ENCODE measurements around the gene RPL38. TPM values are rescaled to one million over a fixed set of nuclear protein-coding genes. Genes with fewer than 3 reads are reported as not detected.

RPL38 gene
- polyA plus RNA-seq (ENCODE audit: low read depth in 6 of 6), result 1,000 to 10,000 TPM; 1,035 to 2,004 (median 1,907) TPM

DNA sequence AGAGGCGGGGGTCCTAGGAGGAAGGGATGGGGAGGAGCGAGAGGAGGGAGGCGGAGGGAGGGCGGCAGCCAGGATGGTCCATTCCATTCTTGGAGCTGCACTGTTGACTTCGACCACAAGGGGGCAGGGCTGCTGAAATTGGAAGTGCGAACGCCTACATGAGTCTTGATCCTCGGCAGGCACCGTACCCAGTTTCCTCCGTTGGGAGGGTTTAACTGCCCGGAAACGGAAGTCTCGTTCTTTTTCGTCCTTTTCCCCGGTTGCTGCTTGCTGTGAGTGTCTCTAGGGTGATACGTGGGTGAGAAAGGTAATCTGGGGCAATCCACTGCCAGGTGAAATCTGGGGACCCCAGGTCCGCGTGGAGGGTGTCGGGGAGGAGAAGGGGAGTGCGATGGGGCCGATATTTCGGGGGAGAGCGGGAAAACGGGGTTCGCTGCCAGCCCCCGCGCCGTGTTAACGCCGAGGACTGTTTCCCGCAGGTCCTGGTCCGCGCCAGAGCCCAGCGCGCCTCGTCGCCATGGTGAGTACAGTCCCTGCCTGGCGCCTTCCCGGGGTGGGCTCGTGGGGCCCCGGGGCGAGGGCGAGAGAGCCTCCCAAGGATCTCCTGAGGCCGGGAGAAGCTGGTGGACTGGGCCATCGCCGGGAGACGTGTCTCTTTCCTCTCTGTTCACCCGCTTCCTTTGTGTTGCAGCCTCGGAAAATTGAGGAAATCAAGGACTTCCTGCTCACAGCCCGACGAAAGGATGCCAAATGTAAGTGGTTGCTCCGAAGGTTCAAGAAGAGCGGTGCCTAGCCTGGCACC, at the start of gene RPL38:
TSS of gene RPL38 (plus strand) at position 240 of the 802 bp plus-strand sequence. CDS start at position 518, 278 bp downstream.
- H3K36me3 Mint-ChIP-seq, result peaks cover 6 to 8% of the 10 kb centered on the region in 2 donors
- ATAC-seq (ENCODE audit: low read depth in 2 of 2), result peak; percentile 89 to 94

DNA sequence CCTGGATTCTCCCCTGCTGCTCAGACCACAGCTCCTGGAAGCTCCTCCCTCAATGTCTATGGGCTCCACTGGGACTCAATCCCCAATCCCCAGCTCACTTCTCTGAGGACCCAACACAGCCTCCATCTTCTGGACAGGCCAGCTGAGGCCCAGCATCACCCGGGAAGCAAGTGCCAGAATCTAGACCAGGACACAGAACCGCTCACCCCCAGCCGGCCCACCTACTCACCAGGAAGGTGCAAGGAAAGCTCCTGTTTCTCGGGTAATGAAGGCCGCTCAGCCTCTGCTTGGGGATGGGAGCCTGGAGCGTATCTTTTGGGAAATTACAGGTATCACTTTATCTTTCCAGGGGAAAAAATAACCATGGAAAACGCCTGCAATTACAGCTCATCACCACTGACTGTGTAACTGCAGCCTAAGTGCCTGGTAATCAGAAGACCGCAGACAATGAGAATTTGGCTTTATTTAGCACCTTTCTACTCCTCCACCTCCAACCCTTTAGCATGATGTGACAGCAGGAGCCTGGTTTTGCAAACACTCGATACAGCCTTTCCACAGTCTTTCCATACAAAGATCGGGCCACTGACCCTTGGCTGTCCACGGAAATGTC, 49.6 kb upstream of the RPL38 start:
- no peaks in the 10 kb centered on the region for H3K4me1 Mint-ChIP-seq
- peaks cover 4 to 5% of the 10 kb centered on the region in 2 donors for H3K36me3 Mint-ChIP-seq
- H3K27ac Mint-ChIP-seq, result no peak overlapping the region
- H3K9me3 Mint-ChIP-seq, result peaks cover 0 to 7% (median 1%) of the 10 kb centered on the region in 7 donors
- no peak overlapping the region for H3K4me3 Mint-ChIP-seq
- ATAC-seq (ENCODE audit: low read depth in 2 of 2) (no peak), DNase-seq (no peak)
- H3K27me3 Mint-ChIP-seq, result peaks cover 32 to 61% (median 48%) of the 10 kb centered on the region in 3 donors

More for the DNA sequence above, at the start of gene RPL38:
- Mint-ChIP-seq H3K27ac (peak within 1 kb of the TSS; percentile 94 to 99 (median 98)), H3K4me1 (peaks cover 24 to 52% (median 33%) of the 10 kb centered on the region in 3 donors), H3K9me3 (no peaks in the 10 kb centered on the region), H3K27me3 (peaks cover 8 to 22% (median 22%) of the 10 kb centered on the region in 3 donors), H3K4me3 (peak within 1 kb of the TSS; percentile 93 to 100 (median 98))
- DNase-seq, result peak; percentile 92

GRCh38 chr17:74156878-74157277, 46.6 kb upstream of the RPL38 start:
- DNase-seq (no peak), ATAC-seq (ENCODE audit: low read depth in 2 of 2) (no peak)
- H3K4me1 Mint-ChIP-seq, result no peaks in the 10 kb centered on the region
- H3K4me3 Mint-ChIP-seq, result no peak overlapping the region
- H3K27ac Mint-ChIP-seq, result no peak overlapping the region
- peaks cover 35 to 47% (median 43%) of the 10 kb centered on the region in 3 donors for H3K27me3 Mint-ChIP-seq
- peaks cover 0 to 10% (median 1%) of the 10 kb centered on the region in 7 donors for H3K9me3 Mint-ChIP-seq
- H3K36me3 Mint-ChIP-seq, result peaks cover 0 to 4% of the 10 kb centered on the region in 2 donors

DNA sequence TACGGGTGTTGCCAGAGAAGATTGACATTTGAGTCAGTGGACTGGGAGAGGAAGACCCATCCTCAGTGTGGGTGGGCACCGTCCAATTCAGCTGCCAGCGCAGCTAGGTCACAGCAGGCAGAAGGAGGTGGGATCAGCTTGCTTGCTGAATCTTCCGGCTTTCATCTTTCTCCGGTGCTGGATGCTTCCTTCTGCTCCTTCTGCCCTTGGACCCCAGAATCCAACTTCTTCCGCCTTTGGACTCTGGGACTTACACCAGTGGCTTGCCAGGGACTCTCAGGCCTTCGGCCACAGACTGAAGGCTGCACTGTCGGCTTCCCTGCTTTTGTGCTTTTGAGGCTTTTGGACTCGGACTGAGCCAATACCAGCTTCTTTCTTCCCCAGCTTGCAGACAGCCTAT, 46.1 kb upstream of the RPL38 start:
- Mint-ChIP-seq H3K36me3 (peaks cover 0 to 4% of the 10 kb centered on the region in 2 donors), H3K27me3 (peaks cover 35 to 47% (median 43%) of the 10 kb centered on the region in 3 donors), H3K9me3 (peaks cover 0 to 10% (median 1%) of the 10 kb centered on the region in 7 donors), H3K4me3 (no peak overlapping the region), H3K27ac (no peak overlapping the region), H3K4me1 (no peaks in the 10 kb centered on the region)
- no peak for DNase-seq
- no peak for ATAC-seq (ENCODE audit: low read depth in 2 of 2)

- Mint-ChIP-seq H3K4me1 (no peaks in the 10 kb centered on the region), H3K36me3 (peaks cover 0 to 4% of the 10 kb centered on the region in 2 donors), H3K9me3 (peaks cover 0 to 10% (median 1%) of the 10 kb centered on the region in 7 donors), H3K4me3 (no peak overlapping the region), H3K27me3 (peaks cover 35 to 47% (median 43%) of the 10 kb centered on the region in 3 donors), H3K27ac (no peak overlapping the region)
- ATAC-seq (ENCODE audit: low read depth in 2 of 2) (no peak), DNase-seq (no peak)
These were observed 44.7 kb upstream of the RPL38 start for GRCh38 chr17:74158761-74159160.

- DNase-seq (no peak), ATAC-seq (ENCODE audit: low read depth in 2 of 2) (no peak)
- peaks cover 35 to 45% (median 40%) of the 10 kb centered on the region in 3 donors for H3K27me3 Mint-ChIP-seq
- no peak overlapping the region for H3K4me3 Mint-ChIP-seq
- peaks cover 0 to 10% (median 1%) of the 10 kb centered on the region in 7 donors for H3K9me3 Mint-ChIP-seq
- H3K4me1 Mint-ChIP-seq, result no peaks in the 10 kb centered on the region
- no peak overlapping the region for H3K27ac Mint-ChIP-seq
- peaks cover 0 to 4% of the 10 kb centered on the region in 2 donors for H3K36me3 Mint-ChIP-seq
These were observed 44.1 kb upstream of the RPL38 start for GRCh38 chr17:74159226-74159840.

GRCh38 chr17:74160656-74161502, 42.6 kb upstream of the RPL38 start:
- no peaks in the 10 kb centered on the region for H3K36me3 Mint-ChIP-seq

GRCh38 chr17:74161503-74161875, 42.0 kb upstream of the RPL38 start:
- H3K36me3 Mint-ChIP-seq, result no peaks in the 10 kb centered on the region
- peak overlapping the region in 1 of 6 donors; percentile 26 for H3K27ac Mint-ChIP-seq
- DNase-seq (no peak), ATAC-seq (ENCODE audit: low read depth in 2 of 2) (no peak)
- peaks cover 0 to 10% (median 2%) of the 10 kb centered on the region in 7 donors for H3K9me3 Mint-ChIP-seq
- no peaks in the 10 kb centered on the region for H3K4me1 Mint-ChIP-seq
- H3K27me3 Mint-ChIP-seq, result peaks cover 26 to 32% (median 31%) of the 10 kb centered on the region in 3 donors
- H3K4me3 Mint-ChIP-seq, result no peak overlapping the region

More at GRCh38 chr17:74160656-74161502, 42.6 kb upstream of the RPL38 start:
- no peak overlapping the region for H3K4me3 Mint-ChIP-seq
- peaks cover 0 to 10% (median 1%) of the 10 kb centered on the region in 7 donors for H3K9me3 Mint-ChIP-seq
- H3K27ac Mint-ChIP-seq, result peak overlapping the region in 1 of 6 donors; percentile 26
- ATAC-seq (ENCODE audit: low read depth in 2 of 2) (no peak), DNase-seq (no peak)
- no peaks in the 10 kb centered on the region for H3K4me1 Mint-ChIP-seq
- H3K27me3 Mint-ChIP-seq, result peaks cover 24 to 32% (median 31%) of the 10 kb centered on the region in 3 donors

DNA sequence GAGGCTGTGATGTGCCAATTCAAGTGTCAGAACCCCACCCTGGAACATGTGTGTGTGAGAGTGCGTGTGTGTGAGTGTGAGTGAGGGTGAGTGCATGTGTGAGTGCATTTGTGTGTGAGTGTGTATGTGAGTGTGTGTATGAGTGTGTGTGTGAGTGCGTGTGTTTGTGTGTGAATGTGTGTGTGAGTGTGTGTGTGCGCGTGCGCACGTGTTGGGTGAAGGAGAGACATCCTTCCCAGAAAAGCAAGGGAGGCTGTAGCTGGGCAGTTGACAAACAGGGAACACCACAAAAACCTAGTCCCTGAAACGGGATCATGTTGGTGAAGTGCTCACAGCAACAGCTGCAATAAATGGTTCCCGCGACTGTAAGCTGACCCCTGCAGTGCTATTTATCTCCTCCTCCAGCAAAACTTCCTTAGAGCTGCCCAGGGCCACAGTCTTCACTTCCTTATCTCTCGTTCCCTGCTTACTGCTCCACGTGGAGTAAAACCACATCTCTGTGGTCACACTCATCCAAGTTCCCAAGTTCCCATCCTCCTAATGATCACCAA, 40.1 kb upstream of the RPL38 start:
- DNase-seq, result no peak
- Mint-ChIP-seq H3K27me3 (peaks cover 19 to 31% (median 24%) of the 10 kb centered on the region in 3 donors), H3K27ac (no peak overlapping the region), H3K4me3 (no peak overlapping the region), H3K4me1 (no peaks in the 10 kb centered on the region), H3K36me3 (no peaks in the 10 kb centered on the region), H3K9me3 (peaks cover 0 to 4% (median 1%) of the 10 kb centered on the region in 7 donors)
- no peak for ATAC-seq (ENCODE audit: low read depth in 2 of 2)

DNA sequence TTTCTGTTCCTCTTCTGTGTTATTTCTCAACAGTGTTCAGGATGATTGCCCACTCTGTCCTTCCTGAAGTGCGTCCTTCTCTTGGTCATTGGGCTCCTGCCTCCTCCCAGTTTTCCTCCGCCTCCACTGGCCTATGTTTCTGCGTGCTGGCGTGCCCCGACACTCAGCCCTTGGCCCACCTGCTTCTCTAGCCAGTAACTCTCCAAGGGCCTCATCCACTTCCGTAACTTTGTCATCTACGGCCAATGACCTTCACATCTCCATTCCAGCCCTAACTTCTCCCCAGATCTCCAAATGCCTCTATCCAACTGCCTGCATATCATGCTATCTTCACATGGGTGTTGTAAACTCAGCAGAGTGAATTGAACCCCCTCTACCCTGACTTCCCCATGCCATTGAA, 39.6 kb upstream of the RPL38 start:
- no peaks in the 10 kb centered on the region for H3K4me1 Mint-ChIP-seq
- H3K4me3 Mint-ChIP-seq, result no peak overlapping the region
- H3K36me3 Mint-ChIP-seq, result no peaks in the 10 kb centered on the region
- DNase-seq (no peak), ATAC-seq (ENCODE audit: low read depth in 2 of 2) (no peak)
- H3K27me3 Mint-ChIP-seq, result peaks cover 18 to 32% (median 19%) of the 10 kb centered on the region in 3 donors
- H3K27ac Mint-ChIP-seq, result no peak overlapping the region
- peaks cover 0 to 4% (median 1%) of the 10 kb centered on the region in 7 donors for H3K9me3 Mint-ChIP-seq

GRCh38 chr17:74164446-74165045, 38.9 kb upstream of the RPL38 start:
- no peak for ATAC-seq (ENCODE audit: low read depth in 2 of 2)
- DNase-seq, result no peak
- H3K4me3 Mint-ChIP-seq, result no peak overlapping the region
- no peak overlapping the region for H3K27ac Mint-ChIP-seq
- no peaks in the 10 kb centered on the region for H3K4me1 Mint-ChIP-seq
- H3K36me3 Mint-ChIP-seq, result no peaks in the 10 kb centered on the region
- peaks cover 19 to 32% (median 23%) of the 10 kb centered on the region in 3 donors for H3K27me3 Mint-ChIP-seq
- peaks cover 0 to 4% (median 0%) of the 10 kb centered on the region in 7 donors for H3K9me3 Mint-ChIP-seq

DNA sequence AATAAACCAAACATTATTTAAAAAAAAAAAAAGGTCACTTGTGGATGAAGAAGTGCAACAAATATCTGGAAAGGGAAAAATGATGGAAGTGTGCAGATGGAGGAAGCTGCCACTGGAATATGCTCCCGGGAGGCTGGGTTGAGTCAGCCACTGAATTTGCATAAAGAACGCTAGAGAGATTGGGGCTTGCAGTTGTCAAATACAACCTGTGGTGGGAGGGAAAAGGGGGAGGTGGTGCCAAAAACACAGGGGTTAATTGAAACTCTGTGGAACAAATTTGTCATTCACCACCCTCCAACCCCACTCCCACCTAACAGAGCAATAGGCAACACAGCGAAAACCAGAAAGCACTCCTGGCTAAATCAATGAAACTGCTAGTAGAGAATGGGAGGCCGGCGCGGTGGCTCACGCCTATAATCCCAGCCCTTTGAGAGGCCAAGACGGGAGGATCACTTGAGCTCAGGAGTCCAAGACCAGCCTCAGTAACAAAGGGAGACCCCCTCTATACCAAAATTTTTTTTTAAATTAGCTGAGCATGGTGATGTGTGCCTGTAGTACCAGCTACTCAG, 37.6 kb upstream of the RPL38 start:
- Mint-ChIP-seq H3K36me3 (no peaks in the 10 kb centered on the region), H3K4me3 (no peak overlapping the region), H3K4me1 (no peaks in the 10 kb centered on the region), H3K9me3 (peaks cover 0 to 4% (median 0%) of the 10 kb centered on the region in 7 donors), H3K27me3 (peaks cover 26 to 35% (median 29%) of the 10 kb centered on the region in 3 donors), H3K27ac (no peak overlapping the region)
- ATAC-seq (ENCODE audit: low read depth in 2 of 2), result no peak
- DNase-seq, result no peak

All from naive B cell (primary cell).